BLaER1 (cell line): Measurements from ENCODE around the gene GLRX3.
"Not testable (repeated sequence)": the region's sequence is repeated elsewhere in the genome, so short reads cannot be mapped to it uniquely, and the experiment has no call there.

Experiments used
- H3K27ac ChIP-seq: shearing (Covaris generic); formaldehyde crosslinking; 2 replicates; pipeline ENCODE4 v1.8.1; 2022
- H3K27me3 ChIP-seq: shearing (Covaris generic); formaldehyde crosslinking; 2 replicates; pipeline ENCODE4 v1.8.1; 2022
- H3K36me3 ChIP-seq: shearing (Covaris generic); formaldehyde crosslinking; 2 replicates; pipeline ENCODE4 v1.8.1; 2022
- H3K4me1 ChIP-seq: shearing (Covaris generic); formaldehyde crosslinking; 2 replicates; pipeline ENCODE4 v1.8.1; 2022
- H3K4me2 ChIP-seq: shearing (Covaris generic); formaldehyde crosslinking; 2 replicates; pipeline ENCODE4 v1.8.1; 2022
- H3K4me3 ChIP-seq: shearing (Covaris generic); formaldehyde crosslinking; 2 replicates; pipeline ENCODE4 v1.8.1; 2022
- H3K9ac ChIP-seq: shearing (Covaris generic); formaldehyde crosslinking; 2 replicates; pipeline ENCODE4 v1.8.1; 2022
- H3K9me3 ChIP-seq: shearing (Covaris generic); formaldehyde crosslinking; 2 replicates; pipeline ENCODE4 v1.8.1; 2022
- H4K20me1 ChIP-seq: shearing (Covaris generic); formaldehyde crosslinking; 2 replicates; pipeline ENCODE4 v1.8.1; 2022
- Cebpa-rat ChIP-seq: shearing (Covaris generic); IDR thresholded peaks from 2 replicates; pipeline ENCODE4 v1.8.1; 2022

GLRX3 gene

GRCh38 chr10:130111113-130111851 is 24.9 kb upstream of the GLRX3 start:
- peaks cover 29% of the 10 kb centered on the region for H3K4me1 ChIP-seq
- peak overlapping the region; percentile 87 for H3K27ac ChIP-seq
- peak overlapping the region; percentile 92 for H3K4me2 ChIP-seq
- peak overlapping the region; percentile 85 for H3K9ac ChIP-seq
- H3K27me3 ChIP-seq = no peaks in the 10 kb centered on the region
- H4K20me1 ChIP-seq = no peaks in the 10 kb centered on the region
- H3K9me3 ChIP-seq = peaks cover 10% of the 10 kb centered on the region
- peak overlapping the region; percentile 81 for H3K4me3 ChIP-seq
- no peaks in the 10 kb centered on the region for H3K36me3 ChIP-seq
- TF ChIP-seq Cebpa-rat = no peak

- no peaks in the 10 kb centered on the region for H3K36me3 ChIP-seq
- H3K27me3 ChIP-seq = no peaks in the 10 kb centered on the region
- no peak for TF ChIP-seq Cebpa-rat
- no peaks in the 10 kb centered on the region for H4K20me1 ChIP-seq
- peak overlapping the region; percentile 84 for H3K27ac ChIP-seq
- peak overlapping the region; percentile 85 for H3K9ac ChIP-seq
- peaks cover 15% of the 10 kb centered on the region for H3K9me3 ChIP-seq
- peak overlapping the region; percentile 81 for H3K4me3 ChIP-seq
- peaks cover 29% of the 10 kb centered on the region for H3K4me1 ChIP-seq
- peak overlapping the region; percentile 72 for H3K4me2 ChIP-seq
Observed at GRCh38 chr10:130111852-130112180, 24.4 kb upstream of the GLRX3 start.

DNA sequence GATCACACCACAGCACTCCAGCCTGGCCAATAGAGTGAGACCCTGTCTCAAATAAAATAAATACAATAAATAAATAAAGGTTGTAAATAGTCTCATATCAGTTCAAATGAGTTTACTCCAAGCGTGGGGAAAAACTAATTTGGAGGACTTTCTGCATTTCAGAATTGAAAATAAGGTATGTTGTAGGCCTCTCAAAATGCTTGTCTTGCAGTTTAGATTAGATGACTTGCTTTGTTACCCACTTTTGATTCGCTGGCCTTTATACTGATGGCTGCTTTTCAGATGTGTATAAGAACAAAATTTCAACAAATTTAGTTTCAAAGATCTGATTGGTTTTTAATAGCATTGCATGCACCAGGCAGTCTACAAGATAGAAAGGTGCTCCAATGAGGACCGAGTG is 23.4 kb upstream of the GLRX3 start:
- no peak overlapping the region for H3K4me2 ChIP-seq
- no peak for TF ChIP-seq Cebpa-rat
- H3K27me3 ChIP-seq = no peaks in the 10 kb centered on the region
- no peak overlapping the region for H3K27ac ChIP-seq
- H3K9me3 ChIP-seq = peaks cover 25% of the 10 kb centered on the region
- no peak overlapping the region for H3K9ac ChIP-seq
- no peak overlapping the region for H3K4me3 ChIP-seq
- H3K36me3 ChIP-seq = no peaks in the 10 kb centered on the region
- peaks cover 21% of the 10 kb centered on the region for H3K4me1 ChIP-seq
- H4K20me1 ChIP-seq = no peaks in the 10 kb centered on the region

DNA sequence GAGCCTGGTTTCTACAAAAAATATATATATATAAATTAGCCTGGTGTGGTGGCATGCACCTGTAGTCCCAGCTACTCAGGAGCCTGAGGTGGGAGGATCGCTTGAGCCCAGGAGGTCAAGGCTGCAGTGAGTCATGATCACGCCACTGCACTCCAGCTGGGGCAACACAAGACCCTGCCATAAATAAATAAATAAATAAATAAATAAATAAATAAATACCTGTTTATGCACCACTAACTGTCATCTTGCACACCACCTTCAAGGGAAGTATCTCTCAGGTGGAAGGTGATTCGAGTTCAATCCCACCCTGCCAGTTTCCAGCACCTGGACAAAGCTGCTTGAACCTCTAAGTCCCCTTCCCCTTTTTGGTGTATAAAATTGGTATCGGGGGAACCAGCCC is 19.2 kb upstream of the GLRX3 start:
- H3K27ac ChIP-seq, H3K27me3 ChIP-seq, H3K4me3 ChIP-seq, H3K9ac ChIP-seq, H3K4me1 ChIP-seq, H3K36me3 ChIP-seq, H3K4me2 ChIP-seq, H4K20me1 ChIP-seq: not testable (repeated sequence)
- H3K9me3 ChIP-seq = peaks cover 37% of the 10 kb centered on the region

DNA sequence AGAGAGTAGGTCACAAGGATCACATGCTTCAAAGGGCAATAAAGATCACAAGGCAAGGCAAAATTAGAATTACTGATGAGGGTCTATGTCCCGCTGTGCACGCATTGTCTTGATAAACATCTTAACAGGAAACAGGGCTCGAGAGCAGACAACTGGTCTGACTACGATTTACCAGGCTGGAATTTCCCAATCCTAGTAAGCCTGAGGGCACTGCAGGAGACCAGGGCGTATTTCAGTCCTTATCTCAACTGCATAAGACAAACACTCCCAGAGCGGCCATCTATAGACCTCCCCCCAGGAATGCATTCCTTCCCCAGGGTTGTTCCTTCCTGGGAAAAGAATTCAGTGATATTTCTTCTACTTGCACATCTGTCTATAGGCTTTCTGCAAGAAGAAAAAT is 18.7 kb upstream of the GLRX3 start:
- H3K27ac ChIP-seq, H3K4me2 ChIP-seq, H3K9ac ChIP-seq, H3K36me3 ChIP-seq, H3K27me3 ChIP-seq, H4K20me1 ChIP-seq, H3K4me3 ChIP-seq, H3K4me1 ChIP-seq: not testable (repeated sequence)
- H3K9me3 ChIP-seq = peaks cover 37% of the 10 kb centered on the region

DNA sequence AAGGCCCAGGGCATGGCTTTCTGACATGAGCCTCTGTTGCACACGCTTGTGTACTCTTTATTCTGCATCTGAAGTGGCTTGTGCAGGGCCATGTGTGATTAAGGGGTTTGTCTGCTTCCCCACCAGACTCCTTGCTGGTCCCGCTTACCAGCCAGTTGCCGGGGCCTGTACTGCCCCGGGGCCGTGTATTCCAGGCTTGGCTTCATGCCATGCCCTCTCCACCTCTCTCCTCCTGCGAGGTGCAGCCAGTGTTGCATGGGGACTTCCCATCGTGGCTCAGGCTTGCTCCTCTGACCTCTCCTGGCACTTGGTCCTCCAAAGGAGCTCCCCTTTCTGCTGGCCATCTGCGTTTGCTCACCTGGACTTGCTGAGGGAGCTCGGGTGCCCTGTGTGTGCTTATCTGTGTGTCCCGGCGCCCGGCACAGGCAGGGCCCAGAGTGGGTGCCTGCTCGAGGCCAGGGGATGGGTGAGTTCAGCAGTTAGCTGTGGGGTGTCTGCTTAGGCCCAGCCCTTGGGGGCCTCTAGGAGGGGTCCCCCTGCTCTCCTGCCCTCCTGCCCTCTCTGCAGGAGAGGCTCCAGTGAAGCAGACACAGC is 14.6 kb upstream of the GLRX3 start:
- Histone ChIP-seq H3K4me1 (peaks cover 3% of the 10 kb centered on the region; the same call in 1 of the 2 replicates), H3K27ac (no peak overlapping the region), H3K36me3 (no peaks in the 10 kb centered on the region), H3K9ac (no peak overlapping the region), H3K9me3 (peaks cover 24% of the 10 kb centered on the region), H3K4me2 (no peak overlapping the region), H4K20me1 (no peaks in the 10 kb centered on the region), H3K27me3 (no peaks in the 10 kb centered on the region), H3K4me3 (no peak overlapping the region)
- TF ChIP-seq Cebpa-rat = no peak

GRCh38 chr10:130127364-130128061 is 8.7 kb upstream of the GLRX3 start:
- Histone ChIP-seq H3K27ac (no peak overlapping the region), H3K9me3 (no peaks in the 10 kb centered on the region)

DNA sequence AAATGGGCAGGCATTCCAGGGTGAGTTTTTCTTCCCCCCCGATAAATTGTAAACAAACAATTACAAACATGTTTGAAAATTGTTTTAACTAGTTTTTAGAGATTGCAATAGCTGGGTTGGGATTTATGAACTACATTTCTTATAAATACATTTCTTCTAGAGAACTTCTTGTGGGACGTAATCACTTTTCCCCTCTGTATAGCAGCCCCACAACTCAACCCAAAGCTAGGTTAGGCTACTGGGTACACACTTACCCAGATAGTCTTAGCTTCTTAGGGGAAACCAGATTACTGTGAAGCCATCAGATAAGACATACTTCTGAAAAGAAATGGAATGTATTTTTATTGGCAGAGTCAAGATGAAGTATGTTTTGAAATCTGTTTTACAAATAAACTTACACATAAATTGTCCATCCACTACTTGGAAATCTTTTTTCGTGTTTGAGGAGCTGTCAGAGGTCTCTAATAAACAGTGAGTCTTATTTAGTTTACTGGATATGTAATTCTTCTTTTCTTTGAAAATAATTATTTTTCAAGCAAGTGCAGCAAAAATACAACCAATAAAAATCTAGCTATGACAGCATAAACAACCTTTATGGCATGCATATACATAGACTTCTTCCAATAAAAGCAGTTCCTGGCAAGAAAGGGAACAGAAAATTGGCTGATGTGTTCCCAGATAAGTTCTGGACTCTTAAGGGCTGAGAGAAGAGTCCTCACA is 8.0 kb upstream of the GLRX3 start:
- Histone ChIP-seq H4K20me1 (no peaks in the 10 kb centered on the region), H3K9me3 (no peaks in the 10 kb centered on the region), H3K4me1 (peaks cover 14% of the 10 kb centered on the region), H3K4me3 (no peak overlapping the region), H3K9ac (no peak overlapping the region), H3K36me3 (no peaks in the 10 kb centered on the region), H3K27ac (no peak overlapping the region), H3K27me3 (peaks cover 16% of the 10 kb centered on the region), H3K4me2 (no peak overlapping the region)
- no peak for TF ChIP-seq Cebpa-rat

More at GRCh38 chr10:130127364-130128061, 8.7 kb upstream of the GLRX3 start:
- Histone ChIP-seq H3K4me1 (peaks cover 14% of the 10 kb centered on the region), H3K9ac (no peak overlapping the region), H3K36me3 (no peaks in the 10 kb centered on the region), H3K4me3 (no peak overlapping the region), H3K27me3 (peaks cover 16% of the 10 kb centered on the region), H3K4me2 (peak overlapping the region; percentile 50), H4K20me1 (no peaks in the 10 kb centered on the region)
- no peak for TF ChIP-seq Cebpa-rat

DNA sequence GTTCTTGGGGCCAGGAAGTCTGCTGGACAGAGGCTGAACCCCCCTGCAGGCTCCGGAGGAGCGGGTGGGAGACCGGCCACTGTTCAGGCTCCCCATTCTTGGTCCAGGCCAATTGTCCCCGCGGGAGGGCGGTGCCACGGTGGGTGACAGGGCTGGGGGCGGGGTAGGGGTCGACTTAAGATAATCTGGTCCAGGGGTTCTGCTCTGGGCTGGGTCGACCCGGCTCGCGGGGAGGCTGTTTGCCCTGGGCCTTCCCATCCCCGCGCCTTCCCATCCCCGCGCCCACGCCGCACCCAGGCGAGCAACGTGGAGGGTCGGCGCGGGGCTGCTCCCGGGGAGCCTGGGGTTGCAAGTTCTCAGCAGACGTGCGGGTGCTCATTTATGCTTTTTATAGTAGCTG is 7.3 kb upstream of the GLRX3 start:
- Histone ChIP-seq H3K27me3 (peaks cover 16% of the 10 kb centered on the region), H3K9me3 (no peaks in the 10 kb centered on the region), H3K9ac (no peak overlapping the region), H3K4me1 (peaks cover 14% of the 10 kb centered on the region), H3K27ac (no peak overlapping the region), H3K36me3 (no peaks in the 10 kb centered on the region), H3K4me2 (no peak overlapping the region), H3K4me3 (no peak overlapping the region), H4K20me1 (no peaks in the 10 kb centered on the region)
- TF ChIP-seq Cebpa-rat = no peak

DNA sequence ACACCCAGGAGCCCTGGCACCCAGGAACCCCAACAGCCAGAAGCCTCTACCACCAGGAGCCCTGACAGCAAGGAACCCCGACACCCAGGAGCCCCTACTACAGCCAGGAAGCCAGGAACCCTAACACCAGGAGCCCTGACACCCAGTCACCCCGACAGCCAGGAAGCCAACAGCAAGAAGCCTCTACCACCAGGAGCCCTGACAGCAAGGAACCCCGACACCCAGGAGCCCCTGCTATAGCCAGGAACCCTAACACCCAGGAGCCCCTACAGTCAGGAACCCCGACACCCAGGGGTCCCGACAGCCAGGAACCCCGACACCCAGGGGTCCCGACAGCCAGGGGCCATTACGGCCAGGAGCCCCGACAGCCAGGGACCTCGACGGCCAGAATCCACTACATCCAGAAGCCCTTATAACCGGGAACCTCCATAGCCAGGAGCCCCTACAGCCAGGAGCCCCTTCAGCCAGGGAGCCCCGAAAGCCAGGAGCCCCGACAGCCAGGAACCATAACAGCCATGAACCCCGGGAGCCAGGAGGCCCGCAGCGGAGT is 440 bp upstream of the GLRX3 start:
- H3K4me3 ChIP-seq = peak overlapping the region; percentile 99
- no peaks in the 10 kb centered on the region for H3K9me3 ChIP-seq
- H3K27ac ChIP-seq = peak overlapping the region; percentile 92
- H3K9ac ChIP-seq = peak overlapping the region; percentile 90
- H3K36me3 ChIP-seq = peaks cover 22% of the 10 kb centered on the region
- H3K27me3 ChIP-seq = no peaks in the 10 kb centered on the region
- H3K4me2 ChIP-seq = peak overlapping the region; percentile 98
- peaks cover 41% of the 10 kb centered on the region for H3K4me1 ChIP-seq
- peaks cover 44% of the 10 kb centered on the region for H4K20me1 ChIP-seq
- no peak for TF ChIP-seq Cebpa-rat
